GM12875 (cell line): ENCODE data around the gene ANO4.

Source experiments
- H3K4me3 ChIP-seq: one replicate; pipeline ENCODE4 v1.5.1; 2011; ENCODE audit warnings: low read depth, low read length, control low read depth
- TF ChIP-seq, protein P1 (sequence below): IDR thresholded peaks from 2 replicates; pipeline ENCODE4 v1.5.1; 2011; ENCODE audit warnings: low read depth, mild to moderate bottlenecking, control low read depth, inconsistent platforms, low read length, moderate library complexity, borderline replicate concordance; ENCODE audit not compliant: insufficient read depth

The ANO4 gene

DNA sequence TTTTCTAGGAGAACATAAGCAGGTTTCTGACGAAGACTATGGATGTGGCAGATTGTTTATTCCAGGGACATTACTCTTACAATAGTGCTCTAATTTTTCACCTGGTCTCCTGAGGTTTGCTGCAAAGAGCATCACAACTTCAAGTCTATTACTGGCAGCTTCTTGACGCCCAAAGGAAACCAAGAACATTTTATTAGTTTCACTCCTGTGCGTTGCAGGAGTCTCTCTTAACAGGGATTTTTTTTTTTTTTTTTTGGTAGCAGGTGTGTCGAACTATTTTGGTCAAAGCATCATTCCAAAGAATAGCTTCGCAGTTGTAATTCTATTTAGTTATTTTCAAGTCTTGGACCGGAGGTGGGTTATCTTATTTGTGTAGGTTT lies 1.2 kb downstream of the ANO4 start:
- H3K4me3 ChIP-seq, result no peak overlapping the region
- TF ChIP-seq, protein P1, sequence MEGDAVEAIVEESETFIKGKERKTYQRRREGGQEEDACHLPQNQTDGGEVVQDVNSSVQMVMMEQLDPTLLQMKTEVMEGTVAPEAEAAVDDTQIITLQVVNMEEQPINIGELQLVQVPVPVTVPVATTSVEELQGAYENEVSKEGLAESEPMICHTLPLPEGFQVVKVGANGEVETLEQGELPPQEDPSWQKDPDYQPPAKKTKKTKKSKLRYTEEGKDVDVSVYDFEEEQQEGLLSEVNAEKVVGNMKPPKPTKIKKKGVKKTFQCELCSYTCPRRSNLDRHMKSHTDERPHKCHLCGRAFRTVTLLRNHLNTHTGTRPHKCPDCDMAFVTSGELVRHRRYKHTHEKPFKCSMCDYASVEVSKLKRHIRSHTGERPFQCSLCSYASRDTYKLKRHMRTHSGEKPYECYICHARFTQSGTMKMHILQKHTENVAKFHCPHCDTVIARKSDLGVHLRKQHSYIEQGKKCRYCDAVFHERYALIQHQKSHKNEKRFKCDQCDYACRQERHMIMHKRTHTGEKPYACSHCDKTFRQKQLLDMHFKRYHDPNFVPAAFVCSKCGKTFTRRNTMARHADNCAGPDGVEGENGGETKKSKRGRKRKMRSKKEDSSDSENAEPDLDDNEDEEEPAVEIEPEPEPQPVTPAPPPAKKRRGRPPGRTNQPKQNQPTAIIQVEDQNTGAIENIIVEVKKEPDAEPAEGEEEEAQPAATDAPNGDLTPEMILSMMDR, result no peak

DNA sequence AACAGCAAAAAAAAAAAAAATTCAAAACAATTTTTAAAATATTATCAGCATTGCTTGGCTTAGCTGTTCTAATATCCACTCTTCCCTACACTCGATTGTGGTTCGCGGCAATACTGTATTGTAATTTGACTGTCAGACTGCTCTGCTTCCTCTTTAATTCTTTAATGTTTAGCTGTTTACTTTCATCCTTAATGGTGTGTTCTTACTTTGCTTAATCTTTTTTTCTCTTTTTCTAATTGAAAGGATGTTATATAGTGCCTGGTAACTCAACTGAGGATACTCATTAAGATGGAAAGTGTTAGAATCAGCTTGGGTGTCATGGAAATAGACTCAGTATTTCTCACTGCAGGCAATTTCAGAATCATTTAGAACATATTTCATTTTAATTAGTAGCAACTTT lies 2.0 kb downstream of the ANO4 start:
- no peak overlapping the region for H3K4me3 ChIP-seq
- TF ChIP-seq, protein P1, result no peak

DNA sequence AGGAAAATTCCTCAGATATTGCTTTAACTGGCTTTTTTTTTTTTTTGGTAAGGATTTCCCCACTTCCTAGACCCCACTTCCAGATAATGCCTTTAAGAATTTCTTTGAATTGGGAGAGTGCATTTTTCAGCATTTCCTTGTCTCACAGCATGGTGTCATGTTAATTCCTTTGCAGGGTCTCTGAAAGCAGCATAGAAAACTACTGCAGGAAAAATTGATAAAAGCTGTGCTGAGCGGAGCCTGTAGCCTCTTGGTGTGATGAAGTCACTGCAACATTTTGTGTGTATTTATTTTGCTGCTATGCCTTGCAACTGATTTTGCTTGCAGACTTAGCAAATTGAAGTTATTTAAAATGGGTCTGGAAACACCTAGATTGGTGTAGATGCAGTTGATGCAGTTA lies 2.7 kb downstream of the ANO4 start:
- H3K4me3 ChIP-seq, result no peak overlapping the region
- TF ChIP-seq, protein P1, result no peak

DNA sequence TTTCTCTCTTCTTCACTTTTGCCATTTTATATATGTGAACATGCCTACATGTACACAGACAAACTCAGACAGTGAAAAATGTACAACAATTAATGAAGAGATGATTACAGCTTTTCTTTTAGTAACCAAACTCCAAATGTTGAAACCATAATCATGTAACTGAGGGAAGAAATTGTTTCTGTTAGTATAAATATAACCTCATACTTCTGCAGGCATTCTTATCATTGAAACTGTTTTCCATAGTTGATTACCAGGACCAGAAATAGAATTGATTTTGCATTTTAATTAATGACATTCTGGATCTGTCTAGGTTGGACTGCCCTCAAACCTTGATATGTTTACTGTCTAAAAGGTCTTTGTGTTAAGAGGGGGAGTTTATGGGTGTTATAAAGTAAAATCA lies 3.2 kb downstream of the ANO4 start:
- TF ChIP-seq, protein P1, result no peak
- no peak overlapping the region for H3K4me3 ChIP-seq

DNA sequence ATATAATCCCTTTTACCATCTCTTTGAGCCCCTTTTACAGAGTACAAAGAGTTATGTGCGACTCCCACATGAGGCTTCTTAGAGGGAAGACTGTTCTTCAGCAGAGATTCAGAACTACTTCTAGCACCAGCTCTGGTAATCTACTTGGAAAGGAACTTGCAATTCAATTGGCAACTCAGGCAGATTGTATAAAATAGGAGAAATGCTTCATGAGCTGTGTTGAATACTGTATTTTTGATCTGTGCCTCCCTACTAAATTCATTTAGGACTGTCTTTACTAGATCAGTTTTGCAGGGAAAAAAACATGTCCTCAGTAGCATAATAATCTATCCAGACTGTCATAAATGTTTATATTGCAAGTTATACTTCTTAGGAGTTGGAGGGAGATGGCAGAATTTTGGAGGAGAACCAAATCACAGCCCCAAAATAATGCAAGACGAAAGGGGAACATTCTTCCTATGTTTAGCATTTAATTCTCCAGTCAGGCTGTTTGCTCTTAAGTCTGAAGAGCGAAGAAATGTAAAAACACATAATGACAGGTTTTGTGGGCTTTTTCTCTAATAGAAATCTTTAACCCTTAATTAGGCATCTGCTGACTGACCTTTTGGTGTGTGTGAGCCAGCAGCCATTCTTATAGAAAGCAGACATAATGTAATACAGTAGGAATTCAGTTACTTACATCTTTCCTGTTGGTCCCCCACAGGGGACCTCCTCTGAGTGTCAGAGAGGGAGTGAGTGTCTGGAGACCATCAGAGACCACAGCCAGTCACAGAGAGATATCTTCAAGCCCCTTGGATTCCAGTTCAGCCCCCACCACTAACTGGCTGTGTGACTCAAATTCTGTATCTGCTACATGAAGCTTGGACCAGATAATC lies 3.9 kb downstream of the ANO4 start:
- TF ChIP-seq, protein P1, result no peak
- no peak overlapping the region for H3K4me3 ChIP-seq

DNA sequence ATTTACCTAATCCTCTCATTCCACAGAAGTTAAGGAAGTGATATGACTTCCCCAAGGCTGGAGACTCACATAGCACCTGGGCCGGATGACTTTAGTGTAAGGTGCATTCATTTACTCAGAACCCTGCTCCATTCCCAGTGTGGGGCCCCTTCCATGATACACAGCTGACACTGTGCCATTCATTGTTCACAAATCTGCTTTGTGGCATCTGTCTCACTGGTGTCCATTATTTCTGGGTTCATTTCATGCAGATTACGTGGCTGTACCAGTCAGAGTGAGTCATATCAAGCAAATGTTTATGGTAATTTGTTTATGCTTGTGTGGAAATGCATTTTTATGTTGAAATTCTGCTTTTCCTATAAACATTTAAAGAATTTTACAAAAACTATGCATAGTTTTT lies 5.2 kb downstream of the ANO4 start:
- TF ChIP-seq, protein P1, result no peak
- H3K4me3 ChIP-seq, result no peak overlapping the region

DNA sequence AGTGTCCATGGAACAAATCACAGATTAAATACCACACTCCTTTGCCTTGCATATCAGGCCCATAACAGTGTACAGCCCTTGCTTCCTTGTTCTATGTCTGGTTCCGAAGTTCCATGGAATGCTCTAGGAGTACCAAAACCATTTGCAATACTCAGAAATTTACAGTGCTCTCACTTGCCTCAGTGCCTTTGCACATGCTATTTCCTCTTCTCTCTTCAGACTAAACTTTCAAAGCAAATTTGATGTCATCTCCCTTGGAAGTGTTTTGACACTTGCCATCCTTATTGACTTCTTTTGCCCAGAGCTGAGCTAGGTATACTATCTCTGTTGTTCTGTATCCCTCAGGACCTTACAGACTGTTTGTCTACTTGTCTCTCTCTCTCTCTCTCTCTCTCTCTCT lies 6.1 kb downstream of the ANO4 start:
- TF ChIP-seq, protein P1, result no peak
- no peak overlapping the region for H3K4me3 ChIP-seq
